ENCODE results near the gene TMEM163.

Gene TMEM163

GRCh38 chr2:134465228-134466105 is 253.3 kb downstream of the TMEM163 start:
- FAIRE-seq (no peak), DNase-seq (ENCODE audit: insufficient read length, low spot score) (no peak)

- FAIRE-seq (no peak), DNase-seq (ENCODE audit: insufficient read length, low spot score) (no peak)
These were observed 255.1 kb downstream of the TMEM163 start for GRCh38 chr2:134463699-134464022.

- no peak for DNase-seq (ENCODE audit: insufficient read length, low spot score)
These were observed 255.8 kb downstream of the TMEM163 start for GRCh38 chr2:134462791-134463698.

GRCh38 chr2:134462275-134462674 is 256.5 kb downstream of the TMEM163 start:
- FAIRE-seq (no peak), DNase-seq (ENCODE audit: insufficient read length, low spot score) (no peak)

More at GRCh38 chr2:134462791-134463698, 255.8 kb downstream of the TMEM163 start:
- no peak for FAIRE-seq

- DNase-seq (ENCODE audit: insufficient read length, low spot score) (no peak), FAIRE-seq (no peak)
These were observed 257.3 kb downstream of the TMEM163 start for GRCh38 chr2:134461511-134461910.

DNA sequence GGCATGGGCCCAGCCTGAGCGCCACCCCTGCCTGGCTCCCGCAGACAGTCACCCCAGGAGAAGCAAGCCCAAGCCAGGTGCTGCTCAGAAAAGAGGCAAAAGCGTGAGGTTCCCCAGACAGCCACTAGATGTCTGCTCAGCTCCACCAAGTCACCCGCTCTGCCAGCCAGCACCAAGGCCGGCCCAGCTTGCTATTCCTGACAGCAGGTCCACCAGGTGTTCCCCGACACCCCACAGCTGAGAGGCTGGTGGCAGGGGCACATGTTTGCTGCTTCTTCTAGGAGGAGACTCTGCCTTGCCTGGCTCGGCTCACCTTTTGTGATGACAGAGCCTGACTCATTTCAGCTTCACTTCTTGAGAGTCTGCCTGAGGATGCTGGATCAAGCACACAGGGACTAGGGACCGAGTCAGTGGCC is 258.2 kb downstream of the TMEM163 start:
- peak; percentile 52 for DNase-seq (ENCODE audit: insufficient read length, low spot score)
- FAIRE-seq = no peak

DNA sequence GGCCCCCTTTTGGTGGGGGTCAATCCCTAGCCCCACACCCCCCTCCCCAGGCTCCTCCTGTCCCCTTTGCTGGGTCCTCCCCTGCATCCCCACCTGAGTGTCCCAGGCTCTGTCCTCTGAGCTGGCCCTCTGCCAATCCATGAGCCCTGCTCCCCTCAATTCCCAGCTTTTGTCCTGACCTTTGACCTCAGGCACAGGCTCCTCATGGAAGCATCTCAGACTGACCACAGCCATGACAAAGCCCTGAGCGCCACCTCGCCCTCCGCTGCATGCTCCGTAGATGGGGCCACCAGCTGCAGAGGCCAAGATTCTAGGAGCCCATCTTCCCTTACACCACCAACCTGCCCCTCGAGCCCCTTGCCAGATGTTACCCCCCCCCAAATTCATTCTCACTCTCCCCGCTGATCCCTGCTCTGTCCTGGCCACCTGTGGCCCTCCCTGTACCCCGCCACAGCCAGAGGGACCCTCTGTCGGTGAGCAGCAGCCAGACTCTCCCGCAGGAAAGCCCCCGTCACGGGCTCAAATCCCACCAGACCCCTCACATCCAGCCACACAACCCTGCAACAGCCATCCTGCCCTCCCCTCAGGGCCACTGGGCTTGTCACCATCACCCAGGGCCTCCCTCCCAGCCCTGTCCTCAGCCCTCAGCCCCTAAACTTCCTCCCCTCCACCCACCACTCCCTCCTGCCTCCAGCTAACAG is 258.9 kb downstream of the TMEM163 start:
- DNase-seq (ENCODE audit: insufficient read length, low spot score) = no peak
- no peak for FAIRE-seq

DNA sequence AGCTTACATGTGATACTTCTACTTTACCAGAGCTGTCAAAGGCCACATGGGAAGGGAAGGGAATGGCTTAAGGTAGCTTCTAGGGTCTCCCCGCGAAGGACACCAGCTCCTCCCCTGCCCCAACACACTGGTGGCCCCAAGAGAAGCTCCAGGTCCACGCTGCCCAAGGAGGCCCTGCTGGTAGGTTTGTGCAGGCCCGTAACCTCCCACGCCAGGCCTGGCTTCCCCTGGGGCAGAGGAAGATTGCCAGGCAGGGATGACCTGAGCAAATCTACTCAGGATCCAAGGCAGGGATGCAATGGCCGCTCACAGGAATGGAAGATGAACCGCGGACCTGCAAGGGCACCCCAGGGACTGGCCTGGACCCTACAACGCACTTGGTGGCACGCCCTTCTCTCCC is 259.9 kb downstream of the TMEM163 start:
- DNase-seq (ENCODE audit: insufficient read length, low spot score) = no peak
- no peak for FAIRE-seq

- DNase-seq (ENCODE audit: insufficient read length, low spot score) = no peak
- FAIRE-seq = no peak
These were observed 260.3 kb downstream of the TMEM163 start for GRCh38 chr2:134458473-134458853.

DNA sequence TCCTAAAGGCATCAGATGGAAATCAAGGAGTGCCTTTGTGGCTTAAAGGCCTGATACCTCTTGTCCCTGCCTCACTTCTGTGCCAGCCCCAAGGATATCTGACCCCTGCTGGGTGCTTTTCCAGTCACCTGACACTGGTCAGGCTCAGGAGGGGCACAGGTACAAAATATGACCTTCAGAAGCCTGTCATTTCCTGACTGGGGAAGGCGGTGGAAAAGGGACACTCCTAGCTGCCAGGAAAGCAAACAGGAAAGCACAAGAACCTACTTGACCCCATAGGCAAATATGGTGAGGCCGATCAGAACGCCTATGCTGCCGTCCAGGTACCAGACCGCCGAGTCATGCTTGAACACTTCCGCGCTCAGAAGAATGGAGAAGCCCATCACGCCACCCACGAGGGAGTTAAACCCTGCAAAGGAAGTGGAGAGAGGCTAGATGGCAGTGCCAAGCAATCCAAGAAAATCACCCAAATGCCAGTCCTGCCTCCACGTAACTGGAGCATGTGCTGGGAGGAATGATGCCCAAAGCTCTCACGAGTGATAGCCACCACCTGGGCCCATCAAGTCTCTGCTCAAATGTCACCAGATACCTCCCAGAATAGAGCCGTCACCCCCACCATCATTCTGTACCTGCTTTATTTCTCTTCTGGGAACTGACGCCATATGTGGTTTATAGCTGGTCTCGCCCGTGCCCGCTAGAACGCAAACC is 260.9 kb downstream of the TMEM163 start:
- no peak for FAIRE-seq
- no peak for DNase-seq (ENCODE audit: insufficient read length, low spot score)

DNA sequence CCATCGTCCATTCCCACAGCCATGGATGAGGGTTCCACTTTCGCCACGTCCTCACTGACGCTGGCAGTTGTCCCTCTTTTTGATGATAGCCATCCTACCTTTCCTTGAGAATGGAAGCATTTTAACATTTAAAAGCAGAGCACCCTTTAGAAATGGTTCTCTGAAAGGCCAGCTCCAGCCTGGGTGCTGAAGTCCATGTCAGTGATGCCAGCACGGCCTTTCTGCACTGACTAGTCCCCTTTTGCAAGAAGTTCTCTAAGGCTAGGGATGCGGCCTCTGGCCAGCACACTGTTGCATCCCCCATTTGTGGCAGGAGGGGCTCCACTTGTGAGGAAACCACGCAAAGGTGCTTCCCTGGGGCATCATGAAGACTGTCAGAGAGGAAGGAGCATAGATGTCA is 261.4 kb downstream of the TMEM163 start:
- FAIRE-seq (no peak), DNase-seq (ENCODE audit: insufficient read length, low spot score) (no peak)

- no peak for DNase-seq (ENCODE audit: insufficient read length, low spot score)
- no peak for FAIRE-seq
These were observed 263.4 kb downstream of the TMEM163 start for GRCh38 chr2:134455426-134455825.

GRCh38 chr2:134454931-134455330 is 263.9 kb downstream of the TMEM163 start:
- FAIRE-seq (no peak), DNase-seq (ENCODE audit: insufficient read length, low spot score) (no peak)

GRCh38 chr2:134454426-134454825 is 264.4 kb downstream of the TMEM163 start:
- no peak for FAIRE-seq
- DNase-seq (ENCODE audit: insufficient read length, low spot score) = no peak

DNA sequence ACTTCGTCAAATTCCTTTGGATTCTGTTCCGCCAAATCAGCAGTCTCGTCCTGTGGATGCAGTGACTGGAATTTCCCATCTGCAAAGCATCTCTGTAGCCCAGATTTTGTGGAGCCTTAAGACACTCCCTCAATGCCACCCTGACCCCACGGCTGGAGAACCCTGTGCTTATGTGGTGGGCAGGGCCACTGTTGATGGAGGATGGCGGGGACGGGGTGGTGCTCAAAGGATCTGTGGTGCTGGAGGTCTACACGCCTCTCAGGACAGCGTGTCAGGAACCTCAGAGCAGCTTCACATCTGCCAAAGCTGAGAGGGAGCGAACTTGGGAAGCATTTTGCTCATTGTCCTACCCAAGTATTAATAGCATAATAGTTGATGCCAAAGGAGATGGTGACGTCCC is 264.8 kb downstream of the TMEM163 start:
- DNase-seq (ENCODE audit: insufficient read length, low spot score) (no peak), FAIRE-seq (no peak)

GRCh38 chr2:134453476-134453875 is 265.3 kb downstream of the TMEM163 start:
- FAIRE-seq = no peak

DNA sequence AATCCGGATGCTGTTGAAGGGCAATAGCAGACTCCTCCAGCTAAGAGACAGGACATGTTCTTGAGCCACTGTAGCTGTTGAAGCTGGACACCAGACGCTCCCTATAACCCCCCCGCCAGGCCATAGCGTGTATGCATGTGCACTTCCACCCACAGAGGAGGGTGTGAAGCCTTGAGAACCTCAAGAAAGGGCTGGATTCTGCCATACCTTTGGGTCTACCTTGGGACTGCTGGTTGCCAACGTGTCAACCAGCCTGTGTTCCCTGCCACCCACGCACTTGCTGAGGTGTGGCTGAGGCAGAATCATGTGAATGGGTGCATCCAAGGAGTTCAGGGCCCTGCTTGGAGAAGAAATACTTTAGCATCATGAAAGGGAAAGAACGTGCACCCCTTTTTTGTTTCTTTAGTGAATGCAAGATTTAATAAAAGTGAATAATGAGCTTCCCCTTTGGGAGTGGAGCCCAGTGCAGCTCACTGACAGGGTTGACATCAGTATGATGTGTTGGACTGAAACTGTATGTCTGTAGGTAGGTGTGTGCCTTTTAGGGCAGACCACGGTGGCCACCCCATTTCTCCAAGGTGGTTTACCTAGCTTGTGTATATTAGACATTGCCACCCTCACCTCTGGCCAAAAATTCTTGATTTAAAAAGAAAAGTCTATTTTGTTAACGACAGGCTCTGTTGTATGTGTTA is 266.6 kb downstream of the TMEM163 start:
- no peak for FAIRE-seq
- no peak for DNase-seq (ENCODE audit: insufficient read length, low spot score)

More at GRCh38 chr2:134453476-134453875, 265.3 kb downstream of the TMEM163 start:
- no peak for DNase-seq (ENCODE audit: insufficient read length, low spot score)

DNA sequence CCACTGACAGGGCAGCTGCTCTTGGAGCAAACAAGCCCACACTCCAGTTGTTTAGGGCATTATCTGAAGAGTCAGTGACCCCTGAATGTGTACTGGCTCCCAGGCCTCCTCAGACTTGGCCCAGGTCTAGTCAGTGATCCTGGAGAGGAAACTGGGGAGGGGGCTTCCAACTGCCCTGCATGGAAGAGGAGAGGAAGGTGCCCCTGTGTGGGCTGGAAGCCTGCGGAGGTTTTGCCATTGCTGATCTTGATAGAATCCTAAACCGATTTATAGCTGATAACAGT is 267.5 kb downstream of the TMEM163 start:
- FAIRE-seq (no peak), DNase-seq (ENCODE audit: insufficient read length, low spot score) (no peak)

- DNase-seq (ENCODE audit: insufficient read length, low spot score) = no peak
- no peak for FAIRE-seq
These were observed 268.9 kb downstream of the TMEM163 start for GRCh38 chr2:134449751-134450513.

All from GM19239 (cell line).